C4-2B (cell line): Measurements from ENCODE around the gene PRR5L.

Source experiments
- ZFX ChIP-seq: fragments of 450-650 bp; IDR thresholded peaks from 2 replicates; pipeline ENCODE4 v1.6.1; 2017
- TF ChIP-seq, protein P1 (sequence below): fragments of 450-650 bp; conservative IDR thresholded peaks from 2 replicates; pipeline ENCODE4 v1.5.1; 2017; ENCODE audit warnings: mild to moderate bottlenecking

- TF ChIP-seq, protein P1, sequence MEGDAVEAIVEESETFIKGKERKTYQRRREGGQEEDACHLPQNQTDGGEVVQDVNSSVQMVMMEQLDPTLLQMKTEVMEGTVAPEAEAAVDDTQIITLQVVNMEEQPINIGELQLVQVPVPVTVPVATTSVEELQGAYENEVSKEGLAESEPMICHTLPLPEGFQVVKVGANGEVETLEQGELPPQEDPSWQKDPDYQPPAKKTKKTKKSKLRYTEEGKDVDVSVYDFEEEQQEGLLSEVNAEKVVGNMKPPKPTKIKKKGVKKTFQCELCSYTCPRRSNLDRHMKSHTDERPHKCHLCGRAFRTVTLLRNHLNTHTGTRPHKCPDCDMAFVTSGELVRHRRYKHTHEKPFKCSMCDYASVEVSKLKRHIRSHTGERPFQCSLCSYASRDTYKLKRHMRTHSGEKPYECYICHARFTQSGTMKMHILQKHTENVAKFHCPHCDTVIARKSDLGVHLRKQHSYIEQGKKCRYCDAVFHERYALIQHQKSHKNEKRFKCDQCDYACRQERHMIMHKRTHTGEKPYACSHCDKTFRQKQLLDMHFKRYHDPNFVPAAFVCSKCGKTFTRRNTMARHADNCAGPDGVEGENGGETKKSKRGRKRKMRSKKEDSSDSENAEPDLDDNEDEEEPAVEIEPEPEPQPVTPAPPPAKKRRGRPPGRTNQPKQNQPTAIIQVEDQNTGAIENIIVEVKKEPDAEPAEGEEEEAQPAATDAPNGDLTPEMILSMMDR, result no peak
- no peak for TF ChIP-seq ZFX
Observed at GRCh38 chr11:36447514-36447913, 151.4 kb downstream of the PRR5L start.
